Measurements from ENCODE around the gene HNRNPL.
A peak's percentile ranks its signal among the peaks of the same experiment; 100 is the strongest.
"Not testable (repeated sequence)": the region's sequence is repeated elsewhere in the genome, so short reads cannot be mapped to it uniquely, and the experiment has no call there.

HNRNPL gene

GRCh38 chr19:38878575-38879399 lies 29.0 kb upstream of the HNRNPL start:
- DNase-seq (ENCODE audit: low read depth), result no peak
- TF ChIP-seq CTCF (conservative IDR thresholded peaks at IDR 0.05; ENCODE audit: low read depth, low read length), result no peak
- no peak overlapping the region for H3K4me3 ChIP-seq (ENCODE audit: low read length)

GRCh38 chr19:38877781-38878574 lies 28.2 kb upstream of the HNRNPL start, which contains the start of gene RINL:
RINL (minus strand) TSS chr19:38878275; CDS start chr19:38876742, 1,533 bp downstream.
- DNase-seq (ENCODE audit: low read depth), result no peak
- H3K4me3 ChIP-seq (ENCODE audit: low read length), result no peak within 1 kb of the TSS
- TF ChIP-seq CTCF (conservative IDR thresholded peaks at IDR 0.05; ENCODE audit: low read depth, low read length), result no peak

- no peak overlapping the region for H3K4me3 ChIP-seq (ENCODE audit: low read length)
- no peak for DNase-seq (ENCODE audit: low read depth)
- TF ChIP-seq CTCF (conservative IDR thresholded peaks at IDR 0.05; ENCODE audit: low read depth, low read length), result no peak
These were observed 26.0 kb upstream of the HNRNPL start for GRCh38 chr19:38875656-38876395.

- DNase-seq (ENCODE audit: low read depth); H3K4me3 ChIP-seq (ENCODE audit: low read length): not testable (repeated sequence)
These were observed 23.6 kb upstream of the HNRNPL start for GRCh38 chr19:38873400-38873799.

- no peak for DNase-seq (ENCODE audit: low read depth)
- no peak for TF ChIP-seq CTCF (conservative IDR thresholded peaks at IDR 0.05; ENCODE audit: low read depth, low read length)
- no peak overlapping the region for H3K4me3 ChIP-seq (ENCODE audit: low read length)
These were observed 20.8 kb upstream of the HNRNPL start for GRCh38 chr19:38870612-38871011.

- peak; percentile 82 for TF ChIP-seq CTCF (conservative IDR thresholded peaks at IDR 0.05; ENCODE audit: low read depth, low read length)
- H3K4me3 ChIP-seq (ENCODE audit: low read length), result peak overlapping the region; percentile 48
- DNase-seq (ENCODE audit: low read depth), result no peak
These were observed 20.2 kb upstream of the HNRNPL start for GRCh38 chr19:38869836-38870607.

Measured in retinal pigment epithelial cell (primary cell).